ENCODE results near the gene CREB5. TPM values are rescaled to one million over a fixed set of nuclear protein-coding genes. Genes with fewer than 3 reads are reported as not detected.
"Not testable (repeated sequence)": the region's sequence is repeated elsewhere in the genome, so short reads cannot be mapped to it uniquely, and the experiment has no call there.

Gene CREB5
- total RNA-seq, 1 experiment from 2014 or later: 5.2 TPM

GRCh38 chr7:28815928-28816373 lies 403.6 kb downstream of the CREB5 start:
- POLR2A ChIA-PET (ENCODE audit: unreplicated experiment): no interaction called here
- no peak for ATAC-seq
- no peaks in the 10 kb centered on the region for H3K79me2 ChIP-seq (ENCODE audit: low read length)
- intact Hi-C loops (cut with micrococcal nuclease): no loop called here
- DNase-seq: no peak
- H4K20me1 ChIP-seq (ENCODE audit: low read length): no peaks in the 10 kb centered on the region
- no peaks in the 10 kb centered on the region for H3F3A ChIP-seq (ENCODE audit: low read length, unreplicated experiment)
- H2AFZ ChIP-seq (ENCODE audit: low read length): no peak overlapping the region
- no peaks in the 10 kb centered on the region for H3K36me3 ChIP-seq (ENCODE audit: low read depth, low read length)
- CTCF ChIA-PET: no interaction called here
- H3K27ac ChIP-seq (ENCODE audit: low read length): no peak overlapping the region
- H3K4me2 ChIP-seq (ENCODE audit: low read length): no peak overlapping the region
- no TSS peak for BruUV-seq (replicated peaks)
- no peaks in the 10 kb centered on the region for H3K27me3 ChIP-seq (ENCODE audit: low read length)
- no peaks in the 10 kb centered on the region for H3K9me2 ChIP-seq (replicated peaks; ENCODE audit: low read length)
- no peak overlapping the region for H3K9ac ChIP-seq (ENCODE audit: low read length)
- no peaks in the 10 kb centered on the region for H3K4me1 ChIP-seq (ENCODE audit: insufficient read depth, low read length)
- no peaks in the 10 kb centered on the region for H3K9me3 ChIP-seq (ENCODE audit: low read length)
- TF ChIP-seq EZH2 (IDR thresholded peaks at IDR 0.05; ENCODE audit: low read length, unreplicated experiment) (no peak), CTCF (conservative IDR thresholded peaks at IDR 0.05; ENCODE audit: low read depth, low read length) (no peak), EZH2phosphoT487 (IDR thresholded peaks at IDR 0.05; ENCODE audit: borderline replicate concordance, low read length) (no peak)
- H3K4me3 ChIP-seq (ENCODE audit: low read length): no peak overlapping the region

DNA sequence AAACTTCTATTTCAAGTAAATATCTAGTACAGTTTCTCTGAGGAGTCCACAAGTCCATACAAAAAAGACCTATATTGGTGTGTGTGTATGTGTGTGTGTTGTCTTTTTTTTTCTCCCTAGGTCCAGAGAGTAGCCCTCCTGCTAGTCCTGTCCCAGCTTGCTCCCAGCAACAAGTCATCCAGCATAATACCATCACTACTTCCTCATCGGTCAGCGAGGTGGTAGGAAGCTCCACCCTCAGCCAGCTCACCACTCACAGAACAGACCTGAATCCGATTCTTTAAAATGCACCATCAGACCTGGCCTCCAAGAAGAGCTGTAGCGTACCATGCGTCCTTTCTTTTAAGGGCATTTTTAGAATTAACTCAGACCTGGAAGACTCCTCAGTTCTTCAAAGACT lies 406.7 kb downstream of the CREB5 start:
- Histone ChIP-seq H2AFZ (ENCODE audit: low read length) (no peak overlapping the region), H3K27me3 (ENCODE audit: low read length) (no peaks in the 10 kb centered on the region), H3K9me3 (ENCODE audit: low read length) (no peaks in the 10 kb centered on the region), H3K4me3 (ENCODE audit: low read length) (no peak overlapping the region), H3K4me1 (ENCODE audit: insufficient read depth, low read length) (no peaks in the 10 kb centered on the region), H3K4me2 (ENCODE audit: low read length) (no peak overlapping the region), H3K36me3 (ENCODE audit: low read depth, low read length) (no peaks in the 10 kb centered on the region), H3K9me2 (replicated peaks; ENCODE audit: low read length) (no peaks in the 10 kb centered on the region), H3K79me2 (ENCODE audit: low read length) (no peaks in the 10 kb centered on the region), H3F3A (ENCODE audit: low read length, unreplicated experiment) (no peaks in the 10 kb centered on the region), H3K9ac (ENCODE audit: low read length) (no peak overlapping the region), H3K27ac (ENCODE audit: low read length) (no peak overlapping the region), H4K20me1 (ENCODE audit: low read length) (no peaks in the 10 kb centered on the region)
- TF ChIP-seq EZH2phosphoT487 (IDR thresholded peaks at IDR 0.05; ENCODE audit: borderline replicate concordance, low read length) (no peak), EZH2 (IDR thresholded peaks at IDR 0.05; ENCODE audit: low read length, unreplicated experiment) (no peak), CTCF (conservative IDR thresholded peaks at IDR 0.05; ENCODE audit: low read depth, low read length) (no peak)
- intact Hi-C loops (cut with micrococcal nuclease): no loop called here
- CTCF ChIA-PET: no interaction called here
- ATAC-seq: no peak
- POLR2A ChIA-PET (ENCODE audit: unreplicated experiment): no interaction called here
- no peak for DNase-seq
- no TSS peak for BruUV-seq (replicated peaks)

DNA sequence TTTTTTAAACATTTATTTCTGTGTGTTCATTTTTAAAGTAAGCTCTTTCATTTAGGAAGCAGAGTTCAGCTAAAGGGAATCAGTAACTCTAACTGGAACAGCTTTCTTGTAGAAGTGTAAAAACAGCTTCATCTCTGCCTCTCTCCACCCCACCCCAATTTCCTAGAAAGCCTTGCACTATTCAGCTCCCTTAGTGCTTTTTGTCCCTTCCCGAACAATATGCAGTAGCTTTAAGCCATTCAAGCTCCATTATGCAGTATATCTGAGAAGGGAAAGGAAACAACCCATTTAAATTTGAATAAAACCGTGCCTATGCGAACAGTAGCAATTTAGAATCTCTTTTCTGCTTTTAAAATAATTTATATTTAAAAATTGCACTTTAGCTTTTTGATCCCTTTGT lies 411.3 kb downstream of the CREB5 start:
- ChIA-PET CTCF (no interaction called here), POLR2A (ENCODE audit: unreplicated experiment) (no interaction called here)
- no peaks in the 10 kb centered on the region for H3K9me2 ChIP-seq (replicated peaks; ENCODE audit: low read length)
- no peaks in the 10 kb centered on the region for H3F3A ChIP-seq (ENCODE audit: low read length, unreplicated experiment)
- H3K27ac ChIP-seq (ENCODE audit: low read length): no peak overlapping the region
- H3K36me3 ChIP-seq (ENCODE audit: low read depth, low read length): no peaks in the 10 kb centered on the region
- no TSS peak for BruUV-seq (replicated peaks)
- H3K79me2 ChIP-seq (ENCODE audit: low read length): no peaks in the 10 kb centered on the region
- intact Hi-C loops (cut with micrococcal nuclease): no loop called here
- H3K4me1 ChIP-seq (ENCODE audit: insufficient read depth, low read length): no peaks in the 10 kb centered on the region
- no peaks in the 10 kb centered on the region for H3K9me3 ChIP-seq (ENCODE audit: low read length)
- DNase-seq (no peak), ATAC-seq (no peak)
- H4K20me1 ChIP-seq (ENCODE audit: low read length): no peaks in the 10 kb centered on the region
- TF ChIP-seq EZH2 (IDR thresholded peaks at IDR 0.05; ENCODE audit: low read length, unreplicated experiment): no peak
- no peak for TF ChIP-seq CTCF (conservative IDR thresholded peaks at IDR 0.05; ENCODE audit: low read depth, low read length)
- no peak for TF ChIP-seq EZH2phosphoT487 (IDR thresholded peaks at IDR 0.05; ENCODE audit: borderline replicate concordance, low read length)
- H3K27me3 ChIP-seq (ENCODE audit: low read length): no peaks in the 10 kb centered on the region
- H2AFZ ChIP-seq (ENCODE audit: low read length): no peak overlapping the region
- no peak overlapping the region for H3K9ac ChIP-seq (ENCODE audit: low read length)
- H3K4me2 ChIP-seq (ENCODE audit: low read length): no peak overlapping the region
- no peak overlapping the region for H3K4me3 ChIP-seq (ENCODE audit: low read length)

DNA sequence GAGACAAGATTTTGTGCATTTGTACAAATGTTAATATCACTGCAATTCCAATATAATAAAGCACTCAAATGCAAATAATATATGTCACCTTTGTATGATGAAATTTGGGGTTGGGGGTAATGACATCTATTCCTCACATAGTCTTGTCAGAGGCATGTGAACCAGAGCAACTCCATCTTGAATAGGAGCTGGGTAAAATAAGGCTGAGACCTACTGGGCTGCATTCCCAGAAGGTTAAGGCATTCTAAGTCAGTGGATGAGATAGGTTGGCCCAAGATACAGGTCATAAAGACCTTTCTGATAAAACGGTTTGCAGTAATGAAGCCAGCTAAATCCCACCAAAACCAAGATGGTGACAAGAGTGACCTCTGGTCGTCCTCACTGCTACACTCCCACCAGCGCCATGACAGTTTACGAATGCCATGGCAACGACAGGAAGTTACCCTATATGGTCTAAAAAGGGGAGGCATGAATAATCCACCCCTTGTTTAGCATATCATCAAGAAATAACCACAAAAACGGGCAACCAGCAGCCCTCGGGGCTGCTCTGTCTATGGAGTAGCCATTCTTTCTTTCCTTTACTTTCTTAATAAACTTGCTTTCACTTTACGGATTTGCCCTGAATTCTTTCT lies 413.6 kb downstream of the CREB5 start:
- H3K27ac ChIP-seq (ENCODE audit: low read length); H3K4me2 ChIP-seq (ENCODE audit: low read length); H3K4me1 ChIP-seq (ENCODE audit: insufficient read depth, low read length); H3K9me2 ChIP-seq (replicated peaks; ENCODE audit: low read length); H3K36me3 ChIP-seq (ENCODE audit: low read depth, low read length); H3K79me2 ChIP-seq (ENCODE audit: low read length); H4K20me1 ChIP-seq (ENCODE audit: low read length); CTCF ChIA-PET; H3K9me3 ChIP-seq (ENCODE audit: low read length); H3K27me3 ChIP-seq (ENCODE audit: low read length); BruUV-seq (replicated peaks); ATAC-seq; H2AFZ ChIP-seq (ENCODE audit: low read length); H3K4me3 ChIP-seq (ENCODE audit: low read length); H3F3A ChIP-seq (ENCODE audit: low read length, unreplicated experiment); POLR2A ChIA-PET (ENCODE audit: unreplicated experiment); H3K9ac ChIP-seq (ENCODE audit: low read length); DNase-seq; intact Hi-C loops (cut with micrococcal nuclease): not testable (repeated sequence)

All from PC-3 (cell line).